Upper lobe of right lung (tissue), 1 donor: ENCODE data around the gene GSTM1. TPM values are rescaled to one million over a fixed set of nuclear protein-coding genes. Genes with fewer than 3 reads are reported as not detected.
A peak's percentile ranks its signal among the peaks of the same experiment; 100 is the strongest.

ENCODE experiments used
- ATAC-seq: fragments of 200-7000 bp; cut with Tn5 transposase; one replicate; pipeline ENCODE4 v1.9.1; 2020; ENCODE audit warnings: mild to moderate bottlenecking, moderate library complexity
- DNase-seq: peaks from one replicate; pipeline ENCODE4 v3.0.0-alpha.2; 2020
- H3K27ac ChIP-seq: fragments of 200-600 bp; one replicate; pipeline ENCODE4 v1.8.0; 2022
- H3K27me3 ChIP-seq: fragments of 200-600 bp; one replicate; pipeline ENCODE4 v1.8.0; 2022; ENCODE audit warnings: mild to moderate bottlenecking
- H3K36me3 ChIP-seq: fragments of 200-600 bp; one replicate; pipeline ENCODE4 v1.8.0; 2022
- H3K4me1 ChIP-seq: fragments of 200-600 bp; one replicate; pipeline ENCODE4 v1.8.0; 2022
- H3K4me3 ChIP-seq: fragments of 200-600 bp; one replicate; pipeline ENCODE4 v1.8.0; 2022; ENCODE audit warnings: mild to moderate bottlenecking
- H3K9me3 ChIP-seq: fragments of 200-600 bp; one replicate; pipeline ENCODE4 v1.8.0; 2022
- intact Hi-C: fragments of 100-400 bp; cut with DNase I; formaldehyde crosslinking; loops from one replicate; pipeline ENCODE4 v1.11.0; 2022
- total RNA-seq: library from RNA; stranded (reverse); fragmentation: NEBNext Ultra II Directional; extraction: Animal tissue kit (Norgen Biotek cat#: 25700); gene quantifications from one replicate; pipeline ENCODE4 v1.2.1, GENCODE V29; 2021
- TF ChIP-seq, protein P1 (sequence below): fragments of 200-600 bp; IDR thresholded peaks from one replicate; pipeline ENCODE4 v1.8.0; 2022; ENCODE audit warnings: antibody characterized with exemption
- donor health status: DM: no; HTN: yes; CAD: no; lungs with severe emphysema.

Gene GSTM1
- total RNA-seq, 1 donor from 2014 or later: not detected

DNA sequence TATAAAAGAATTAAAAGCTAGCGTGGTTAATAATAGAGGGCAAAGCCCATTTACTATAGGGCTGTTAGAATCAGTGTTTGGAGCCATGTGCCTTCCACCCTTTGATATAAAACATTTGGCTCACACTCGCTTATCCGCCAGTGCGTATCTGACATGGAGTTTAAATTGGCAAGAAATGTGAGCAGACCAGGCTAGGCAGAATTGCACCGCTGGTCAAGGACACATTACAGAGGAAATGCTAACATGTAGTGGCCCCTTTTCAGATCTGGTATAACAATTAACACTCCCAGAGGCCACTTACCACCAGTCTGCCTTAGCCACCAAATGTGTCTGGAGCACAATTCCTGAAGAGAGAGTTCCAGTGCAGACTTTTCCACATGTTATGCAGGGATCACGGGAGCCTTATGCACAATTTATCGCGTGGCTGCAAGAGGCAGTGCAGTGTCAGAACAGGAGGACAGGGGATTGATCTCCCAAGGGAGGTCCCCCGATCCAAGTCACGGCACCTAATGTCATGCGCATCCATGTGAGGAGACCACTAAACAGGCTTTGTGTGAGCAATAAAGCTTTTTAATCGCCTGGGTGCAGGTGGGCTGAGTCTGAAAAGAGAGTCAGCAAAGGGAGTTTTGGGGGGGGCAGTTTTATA lies 39.2 kb downstream of the GSTM1 start:
- H3K4me3 ChIP-seq: no peak overlapping the region
- DNase-seq: no peak
- H3K4me1 ChIP-seq: no peaks in the 10 kb centered on the region
- TF ChIP-seq, protein P1, sequence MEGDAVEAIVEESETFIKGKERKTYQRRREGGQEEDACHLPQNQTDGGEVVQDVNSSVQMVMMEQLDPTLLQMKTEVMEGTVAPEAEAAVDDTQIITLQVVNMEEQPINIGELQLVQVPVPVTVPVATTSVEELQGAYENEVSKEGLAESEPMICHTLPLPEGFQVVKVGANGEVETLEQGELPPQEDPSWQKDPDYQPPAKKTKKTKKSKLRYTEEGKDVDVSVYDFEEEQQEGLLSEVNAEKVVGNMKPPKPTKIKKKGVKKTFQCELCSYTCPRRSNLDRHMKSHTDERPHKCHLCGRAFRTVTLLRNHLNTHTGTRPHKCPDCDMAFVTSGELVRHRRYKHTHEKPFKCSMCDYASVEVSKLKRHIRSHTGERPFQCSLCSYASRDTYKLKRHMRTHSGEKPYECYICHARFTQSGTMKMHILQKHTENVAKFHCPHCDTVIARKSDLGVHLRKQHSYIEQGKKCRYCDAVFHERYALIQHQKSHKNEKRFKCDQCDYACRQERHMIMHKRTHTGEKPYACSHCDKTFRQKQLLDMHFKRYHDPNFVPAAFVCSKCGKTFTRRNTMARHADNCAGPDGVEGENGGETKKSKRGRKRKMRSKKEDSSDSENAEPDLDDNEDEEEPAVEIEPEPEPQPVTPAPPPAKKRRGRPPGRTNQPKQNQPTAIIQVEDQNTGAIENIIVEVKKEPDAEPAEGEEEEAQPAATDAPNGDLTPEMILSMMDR: no peak
- ATAC-seq: no peak
- no peaks in the 10 kb centered on the region for H3K9me3 ChIP-seq
- no peak overlapping the region for H3K27ac ChIP-seq
- H3K36me3 ChIP-seq: no peaks in the 10 kb centered on the region
- intact Hi-C loops: no loop called here
- no peaks in the 10 kb centered on the region for H3K27me3 ChIP-seq

DNA sequence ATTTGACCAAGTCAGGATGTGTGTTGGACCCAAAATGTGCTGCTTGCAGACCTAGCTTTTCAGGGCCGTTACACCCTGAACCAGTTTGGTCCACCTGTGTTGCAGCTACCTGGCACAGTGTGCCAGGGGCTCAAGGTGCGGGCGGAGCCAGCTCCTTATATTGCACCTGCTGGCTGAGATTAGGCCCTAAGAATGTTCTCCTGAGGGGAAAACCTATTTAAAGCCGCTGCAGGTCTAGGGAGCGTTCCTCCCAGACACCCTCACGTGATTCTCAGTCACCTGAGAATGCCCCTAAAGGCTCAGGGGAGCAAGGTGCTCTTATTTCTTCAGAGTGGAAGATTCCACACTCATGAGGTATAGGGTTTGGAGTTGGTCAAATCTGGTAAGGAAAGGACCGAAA lies 41.3 kb downstream of the GSTM1 start:
- H3K9me3 ChIP-seq: no peaks in the 10 kb centered on the region
- H3K27ac ChIP-seq: no peak overlapping the region
- TF ChIP-seq, protein P1: no peak
- ATAC-seq (peak; percentile 72), DNase-seq (no peak)
- H3K27me3 ChIP-seq: no peaks in the 10 kb centered on the region
- H3K4me1 ChIP-seq: no peaks in the 10 kb centered on the region
- no peak overlapping the region for H3K4me3 ChIP-seq
- H3K36me3 ChIP-seq: no peaks in the 10 kb centered on the region
- intact Hi-C loops: no loop called here

DNA sequence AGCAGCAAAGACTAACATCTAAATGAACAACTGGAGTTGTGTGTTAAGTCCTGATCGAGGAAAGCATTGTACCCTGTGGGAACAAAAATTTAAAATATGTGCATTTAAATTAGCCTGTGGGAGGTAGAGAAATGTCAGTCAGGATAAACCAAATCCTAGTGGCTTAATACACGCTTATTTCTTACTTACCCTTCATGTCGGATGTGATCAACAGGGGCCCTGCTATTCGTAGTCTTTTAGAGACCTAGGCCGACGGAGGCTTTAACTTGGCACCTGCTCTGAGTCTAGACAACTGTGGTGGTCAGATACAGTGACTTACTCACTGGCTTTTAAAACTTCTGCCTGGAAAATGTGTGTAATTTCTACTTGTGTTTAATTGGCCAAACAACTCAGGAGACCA lies 43.0 kb downstream of the GSTM1 start:
- Histone ChIP-seq H3K27me3 (no peaks in the 10 kb centered on the region), H3K9me3 (no peaks in the 10 kb centered on the region), H3K4me3 (no peak overlapping the region), H3K27ac (no peak overlapping the region), H3K4me1 (no peaks in the 10 kb centered on the region), H3K36me3 (no peaks in the 10 kb centered on the region)
- TF ChIP-seq, protein P1: no peak
- DNase-seq: no peak
- intact Hi-C loops: no loop called here
- ATAC-seq: no peak

DNA sequence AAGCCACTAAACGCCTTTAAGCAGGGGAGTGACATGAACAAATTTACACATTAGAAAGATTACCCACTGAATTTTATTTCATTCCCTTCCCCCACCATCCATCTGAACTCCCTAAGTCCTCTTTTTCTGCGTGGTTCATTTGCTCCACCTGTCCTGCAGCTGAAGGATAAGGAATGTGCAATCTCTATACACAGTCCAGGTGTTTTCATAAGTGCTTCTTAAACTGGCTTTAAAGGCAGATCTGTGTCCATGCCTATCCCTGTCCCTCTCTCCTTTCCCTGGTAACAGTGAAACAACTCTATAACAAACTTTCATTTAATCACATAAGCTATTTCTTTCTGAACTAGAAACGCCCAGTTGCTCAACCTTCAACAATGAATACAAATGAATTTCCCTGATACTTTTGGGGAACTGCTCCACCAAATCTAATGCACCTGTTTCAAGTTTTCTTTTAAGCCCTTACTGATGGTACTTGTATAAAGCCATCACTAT lies 44.8 kb downstream of the GSTM1 start:
- Histone ChIP-seq H3K36me3 (no peaks in the 10 kb centered on the region), H3K27me3 (no peaks in the 10 kb centered on the region), H3K4me3 (no peak overlapping the region), H3K27ac (no peak overlapping the region), H3K4me1 (no peaks in the 10 kb centered on the region), H3K9me3 (no peaks in the 10 kb centered on the region)
- intact Hi-C loops: no loop called here
- ATAC-seq (no peak), DNase-seq (no peak)
- TF ChIP-seq, protein P1: no peak

DNA sequence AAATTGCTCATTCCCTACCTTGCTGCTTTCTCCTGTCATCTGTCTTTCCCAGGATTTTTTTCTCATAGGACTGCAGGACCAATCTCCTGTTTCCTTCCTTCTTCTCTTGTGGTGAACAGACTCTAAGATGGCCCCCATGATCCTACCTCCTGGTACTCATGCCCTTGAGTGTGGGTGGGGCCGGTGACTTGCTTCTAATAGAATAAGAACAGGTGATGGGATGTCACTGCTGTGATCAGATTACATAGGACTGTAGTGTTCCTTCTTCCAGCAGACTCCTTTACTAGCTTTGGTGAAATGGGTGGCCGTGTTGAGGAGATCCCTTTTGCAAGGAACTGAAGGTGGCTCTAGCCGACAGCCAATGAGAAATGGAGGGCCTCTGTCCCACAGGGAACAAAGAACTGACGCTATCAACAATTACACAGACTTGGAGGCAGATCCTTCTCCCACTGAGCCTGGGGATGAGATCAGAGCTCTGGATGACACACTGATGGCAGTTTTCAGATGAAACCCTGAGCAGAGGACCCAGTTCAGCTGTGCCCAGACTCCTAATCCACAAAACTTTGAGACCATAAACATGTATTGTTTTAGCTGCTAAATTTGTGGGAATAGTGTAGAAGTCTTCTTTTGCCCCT lies 45.7 kb downstream of the GSTM1 start:
- Histone ChIP-seq H3K27ac (no peak overlapping the region), H3K4me3 (no peak overlapping the region), H3K27me3 (no peaks in the 10 kb centered on the region), H3K9me3 (no peaks in the 10 kb centered on the region), H3K4me1 (no peaks in the 10 kb centered on the region), H3K36me3 (no peaks in the 10 kb centered on the region)
- no peak for DNase-seq
- TF ChIP-seq, protein P1: no peak
- intact Hi-C loops: no loop called here
- ATAC-seq: no peak
